HepG2 (cell line): Measurements from ENCODE around the gene QDPR. TPM values are rescaled to one million over a fixed set of nuclear protein-coding genes. Genes with fewer than 3 reads are reported as not detected.

Experiments
- AGO1 ChIP-seq: fragments of 200-400 bp; formaldehyde crosslinking; IDR thresholded peaks from 2 replicates; pipeline ENCODE4 v1.6.1; 2017; ENCODE audit warnings: mild to moderate bottlenecking, low read depth, low read length, moderate library complexity; ENCODE audit not compliant: poor library complexity, severe bottlenecking
- ARHGAP35 ChIP-seq: sonication (generic); formaldehyde crosslinking; IDR thresholded peaks from 2 replicates; pipeline ENCODE4 v1.9.0; 2022; ENCODE audit warnings: mild to moderate bottlenecking, inconsistent platforms, moderate library complexity, missing genetic modification reagents, borderline replicate concordance
- ATF6 ChIP-seq: sonication (generic); formaldehyde crosslinking; conservative IDR thresholded peaks from 2 replicates; pipeline ENCODE4 v1.4.0; 2020; ENCODE audit warnings: missing genetic modification reagents
- BCL3 ChIP-seq: sonication (generic); formaldehyde crosslinking; IDR thresholded peaks from 2 replicates; pipeline ENCODE4 v1.5.1; 2020; ENCODE audit warnings: mild to moderate bottlenecking, missing genetic modification reagents, moderate library complexity
- CBX2 ChIP-seq, 2 experiments: fragments of 200-600 bp in 1 of 2; sonication (generic); formaldehyde crosslinking in 1 of 2; IDR thresholded peaks; 2 replicates each; pipeline versions ENCODE4 v1.7.0 to v1.8.1; 2018 to 2022; ENCODE audit warnings: low read depth in 2 of 2, low read length in 1 of 2, mild to moderate bottlenecking in 1 of 2, missing genetic modification reagents in 1 of 2
- CEBPG ChIP-seq: IDR thresholded peaks from 2 replicates; pipeline ENCODE4 v1.6.1; 2016
- E2F1 ChIP-seq: sonication (generic); formaldehyde crosslinking; IDR thresholded peaks from 2 replicates; pipeline ENCODE4 v1.5.0; 2020; ENCODE audit warnings: missing genetic modification reagents
- HMGXB4 ChIP-seq, 2 experiments: sonication (generic) in 1 of 2; formaldehyde crosslinking in 1 of 2; IDR thresholded peaks; 2 replicates each; pipeline versions ENCODE4 v1.4.0 to v1.6.1; 2018 to 2020; ENCODE audit warnings: missing genetic modification reagents in 2 of 2, borderline replicate concordance in 1 of 2, low read depth in 1 of 2, mild to moderate bottlenecking in 1 of 2, missing biosample characterization in 1 of 2
- JUN ChIP-seq: sonication (generic); formaldehyde crosslinking; IDR thresholded peaks from 2 replicates; pipeline ENCODE4 v1.4.0; 2020; ENCODE audit warnings: mild to moderate bottlenecking, missing genetic modification reagents
- JUND ChIP-seq: sonication (generic); formaldehyde crosslinking; IDR thresholded peaks from 2 replicates; pipeline ENCODE4 v1.8.0; 2022; ENCODE audit warnings: mild to moderate bottlenecking, missing genetic modification reagents
- KLF13 ChIP-seq: sonication (generic); formaldehyde crosslinking; IDR thresholded peaks from 2 replicates; pipeline ENCODE4 v1.4.0; 2020; ENCODE audit warnings: mild to moderate bottlenecking, missing genetic modification reagents
- MNT ChIP-seq: fragments of 450-650 bp; IDR thresholded peaks from 2 replicates; pipeline ENCODE4 v1.6.1; 2016
- PHF20 ChIP-seq: sonication (generic); formaldehyde crosslinking; IDR thresholded peaks from 2 replicates; pipeline ENCODE4 v1.5.0; 2020; ENCODE audit warnings: mild to moderate bottlenecking, missing genetic modification reagents
- RARG ChIP-seq: sonication (generic); formaldehyde crosslinking; IDR thresholded peaks from 2 replicates; pipeline ENCODE4 v1.4.0; 2020; ENCODE audit warnings: low read depth, mild to moderate bottlenecking, missing genetic modification reagents
- SMARCC2 ChIP-seq: fragments of 450-650 bp; IDR thresholded peaks from 2 replicates; pipeline ENCODE4 v1.6.1; 2017; ENCODE audit warnings: antibody characterized with exemption, mild to moderate bottlenecking
- XBP1 ChIP-seq: sonication (generic); formaldehyde crosslinking; IDR thresholded peaks from 2 replicates; pipeline ENCODE4 v1.5.0; 2020; ENCODE audit warnings: missing genetic modification reagents
- ZMYM4 ChIP-seq: sonication (generic); formaldehyde crosslinking; IDR thresholded peaks from 2 replicates; pipeline ENCODE4 v1.8.1; 2023; ENCODE audit warnings: mild to moderate bottlenecking, missing genetic modification reagents
- ZNF10 ChIP-seq: sonication (generic); formaldehyde crosslinking; IDR thresholded peaks from 2 replicates; pipeline ENCODE4 v1.4.0; 2020; ENCODE audit warnings: mild to moderate bottlenecking, low read depth, missing genetic modification reagents, borderline replicate concordance
- ZNF34 ChIP-seq: sonication (generic); formaldehyde crosslinking; IDR thresholded peaks from 2 replicates; pipeline ENCODE4 v1.4.0; 2020; ENCODE audit warnings: mild to moderate bottlenecking, missing genetic modification reagents, borderline replicate concordance
- ZNF546 ChIP-seq: sonication (generic); formaldehyde crosslinking; conservative IDR thresholded peaks from 2 replicates; pipeline ENCODE4 v1.8.1; 2023; ENCODE audit warnings: mild to moderate bottlenecking, missing genetic modification reagents
- ZNF567 ChIP-seq: sonication (generic); formaldehyde crosslinking; IDR thresholded peaks from 2 replicates; pipeline ENCODE4 v1.8.1; 2023; ENCODE audit warnings: mild to moderate bottlenecking, missing genetic modification reagents, borderline replicate concordance
- ZNF878 ChIP-seq: sonication (generic); formaldehyde crosslinking; IDR thresholded peaks from 2 replicates; pipeline ENCODE4 v1.8.1; 2023; ENCODE audit warnings: mild to moderate bottlenecking, missing genetic modification reagents, moderate library complexity
- ZSCAN9 ChIP-seq: IDR thresholded peaks from 2 replicates; pipeline ENCODE4 v1.6.1; 2016; ENCODE audit warnings: borderline replicate concordance
- polyA plus RNA-seq, 8 experiments: library from polyadenylated mRNA; depleted of rRNA in 3 of 8; stranded (reverse) in 7 of 8; unstranded in 1 of 8; fragments of >200 nt; fragmentation: Illumina TruSeq in 4 of 8; extraction: Trizol in 4 of 8; gene quantifications; 2 replicates each; pipeline versions ENCODE4 v1.2.1 to v1.2.3, GENCODE V29; 2011 to 2016; ENCODE audit warnings: low read depth in 4 of 8, missing spikeins in 1 of 8, mixed read lengths in 1 of 8; ENCODE audit not compliant: insufficient read depth in 1 of 8
- total RNA-seq, 5 experiments: library from RNA; depleted of rRNA; stranded (reverse); fragments of >200 nt; fragmentation: Illumina TruSeq; extraction: Trizol; gene quantifications; 2 replicates each; pipeline ENCODE4 v1.2.3, GENCODE V29; 2016; ENCODE audit warnings: low read depth in 1 of 5

Gene QDPR
- total and polyA plus RNA-seq, 2 of the 13 experiments (the other 11 are each of a cell fraction or from before 2014, with no cell fraction given), result 9.9 to 95.5 TPM

GRCh38 chr4:17490575-17491059 is 21.3 kb downstream of the QDPR start (continued):
- no peak for TF ChIP-seq MNT
- peak; percentile 76; the same call in 1 of the 2 replicates for TF ChIP-seq ZNF567 (CRISPR knock-in tag)
- TF ChIP-seq PHF20, result no peak
- no peak for TF ChIP-seq CBX2 (IDR thresholded peaks at IDR 0.05; ENCODE audit: low read depth, low read length)
- TF ChIP-seq CBX2 (CRISPR knock-in tag; IDR thresholded peaks at IDR 0.05; ENCODE audit: low read depth), result no peak
- TF ChIP-seq ARHGAP35 (CRISPR knock-in tag), result no peak
- TF ChIP-seq CEBPG (CRISPR knock-in tag), result peak; percentile 35
- TF ChIP-seq E2F1 (CRISPR knock-in tag), result no peak
- no peak for TF ChIP-seq XBP1 (CRISPR knock-in tag)
- no peak for TF ChIP-seq SMARCC2
- no peak for TF ChIP-seq ZNF34 (CRISPR knock-in tag)
- TF ChIP-seq ATF6 (CRISPR knock-in tag), result no peak
- no peak for TF ChIP-seq ZNF546
- no peak for TF ChIP-seq JUND (CRISPR knock-in tag)
- no peak for TF ChIP-seq BCL3 (CRISPR knock-in tag)
- TF ChIP-seq HMGXB4 (CRISPR knock-in tag; IDR thresholded peaks at IDR 0.05; ENCODE audit: borderline replicate concordance in 1 of 2, low read depth in 1 of 2), result no peak
- no peak for TF ChIP-seq JUN (CRISPR knock-in tag)
- TF ChIP-seq AGO1, result no peak
- no peak for TF ChIP-seq KLF13 (CRISPR knock-in tag)
- TF ChIP-seq ZNF10 (CRISPR knock-in tag), result no peak
- TF ChIP-seq ZMYM4 (CRISPR knock-in tag), result peak; percentile 71
- TF ChIP-seq ZSCAN9 (CRISPR knock-in tag), result no peak; the same call in 1 of the 2 replicates
- no peak for TF ChIP-seq RARG
- no peak for TF ChIP-seq ZNF878 (CRISPR knock-in tag)
